22Rv1 (cell line): ENCODE data around the gene HRCT1.

Source experiments
- H3K27ac ChIP-seq: fragments of 450-650 bp; 2 replicates; pipeline ENCODE4 v1.5.1; 2017
- ZFX ChIP-seq: fragments of 450-650 bp; IDR thresholded peaks from 2 replicates; pipeline ENCODE4 v1.6.1; 2017; ENCODE audit warnings: antibody characterized with exemption, borderline replicate concordance
- TF ChIP-seq, protein P1 (sequence below): fragments of 450-650 bp; IDR thresholded peaks from 2 replicates; pipeline ENCODE4 v1.5.1; 2017; ENCODE audit warnings: mild to moderate bottlenecking

Gene HRCT1

DNA sequence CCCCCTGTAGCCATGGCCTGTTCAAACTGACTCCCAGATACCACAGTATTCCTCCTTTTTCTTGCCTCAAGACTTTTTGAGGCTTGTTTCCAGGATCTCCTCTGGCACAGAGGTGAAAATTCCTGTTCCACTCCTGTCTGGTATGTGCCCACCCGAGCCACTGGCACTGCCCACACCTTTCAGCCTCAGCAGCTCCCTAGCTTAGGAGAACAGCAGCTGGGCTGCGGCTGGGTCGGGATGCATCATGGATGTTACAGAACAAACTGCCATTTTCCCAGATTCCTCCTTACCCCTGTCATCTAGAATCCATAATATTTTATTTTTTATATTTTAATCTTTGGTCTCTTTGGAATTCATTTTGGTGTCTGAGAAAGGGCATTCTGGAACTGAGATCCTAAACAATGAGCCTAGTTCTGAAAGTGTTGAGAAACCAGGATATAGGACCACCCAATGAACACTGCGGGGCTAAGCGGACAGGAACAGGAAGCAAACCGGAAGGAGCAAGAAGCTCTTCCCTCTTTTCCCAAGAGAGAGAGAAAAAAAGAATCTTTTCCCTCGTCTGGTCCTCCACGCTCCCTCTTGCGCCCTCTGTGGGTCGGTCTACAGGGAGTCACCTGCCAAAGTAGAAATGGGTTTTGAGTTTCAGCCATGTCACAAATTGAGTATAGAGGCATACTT, 39.5 kb downstream of the HRCT1 start:
- TF ChIP-seq ZFX, result no peak
- TF ChIP-seq, protein P1, sequence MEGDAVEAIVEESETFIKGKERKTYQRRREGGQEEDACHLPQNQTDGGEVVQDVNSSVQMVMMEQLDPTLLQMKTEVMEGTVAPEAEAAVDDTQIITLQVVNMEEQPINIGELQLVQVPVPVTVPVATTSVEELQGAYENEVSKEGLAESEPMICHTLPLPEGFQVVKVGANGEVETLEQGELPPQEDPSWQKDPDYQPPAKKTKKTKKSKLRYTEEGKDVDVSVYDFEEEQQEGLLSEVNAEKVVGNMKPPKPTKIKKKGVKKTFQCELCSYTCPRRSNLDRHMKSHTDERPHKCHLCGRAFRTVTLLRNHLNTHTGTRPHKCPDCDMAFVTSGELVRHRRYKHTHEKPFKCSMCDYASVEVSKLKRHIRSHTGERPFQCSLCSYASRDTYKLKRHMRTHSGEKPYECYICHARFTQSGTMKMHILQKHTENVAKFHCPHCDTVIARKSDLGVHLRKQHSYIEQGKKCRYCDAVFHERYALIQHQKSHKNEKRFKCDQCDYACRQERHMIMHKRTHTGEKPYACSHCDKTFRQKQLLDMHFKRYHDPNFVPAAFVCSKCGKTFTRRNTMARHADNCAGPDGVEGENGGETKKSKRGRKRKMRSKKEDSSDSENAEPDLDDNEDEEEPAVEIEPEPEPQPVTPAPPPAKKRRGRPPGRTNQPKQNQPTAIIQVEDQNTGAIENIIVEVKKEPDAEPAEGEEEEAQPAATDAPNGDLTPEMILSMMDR, result peak; percentile 94
- H3K27ac ChIP-seq, result no peak overlapping the region

GRCh38 chr9:35948451-35948850, 42.4 kb downstream of the HRCT1 start:
- H3K27ac ChIP-seq, result no peak overlapping the region
- TF ChIP-seq ZFX, result no peak
- TF ChIP-seq, protein P1, result no peak

DNA sequence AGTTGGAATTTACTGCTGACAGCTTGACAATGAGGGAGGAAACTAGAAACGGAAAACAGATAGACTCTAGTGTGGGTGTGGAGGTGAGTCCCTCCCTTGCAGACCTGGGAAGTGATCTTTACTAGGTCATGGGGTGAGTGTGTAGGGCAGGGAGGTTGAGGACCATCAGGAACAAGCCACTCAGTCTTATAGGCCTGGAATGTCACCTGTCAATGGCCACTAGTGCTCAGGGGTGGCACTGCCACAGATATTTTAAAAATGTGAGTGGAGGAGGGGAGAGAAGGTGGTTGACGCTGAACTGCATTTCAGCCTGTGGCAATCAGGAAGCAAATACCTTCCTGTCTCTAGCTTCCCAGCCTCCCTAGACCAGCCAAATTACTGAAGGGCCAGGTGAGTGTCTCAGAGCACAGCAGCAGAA, 42.9 kb downstream of the HRCT1 start:
- no peak overlapping the region for H3K27ac ChIP-seq

DNA sequence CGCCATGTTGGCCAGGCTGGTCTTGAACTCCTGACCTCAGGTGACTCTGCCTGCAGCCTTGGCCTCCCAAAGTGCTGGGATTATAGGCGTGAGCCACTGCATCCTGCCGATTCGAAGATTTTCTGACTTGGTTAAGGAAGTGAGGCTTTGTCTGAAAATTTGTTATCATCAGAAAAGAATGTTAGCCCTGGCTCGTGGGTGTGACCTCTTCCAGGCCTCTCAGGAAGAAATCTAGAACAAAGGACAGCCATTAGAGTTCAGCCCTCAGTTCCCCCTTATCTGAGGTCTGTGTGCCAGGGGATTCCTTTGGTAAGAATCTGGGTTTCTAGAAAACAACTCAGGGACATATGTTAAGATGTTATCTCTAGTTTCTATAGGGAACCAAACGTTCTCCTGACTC, 45.7 kb downstream of the HRCT1 start:
- no peak for TF ChIP-seq ZFX
- TF ChIP-seq, protein P1, result no peak
- no peak overlapping the region for H3K27ac ChIP-seq

More for the DNA sequence above, 42.9 kb downstream of the HRCT1 start:
- TF ChIP-seq, protein P1, result no peak
- no peak for TF ChIP-seq ZFX

- TF ChIP-seq ZFX, result no peak
- TF ChIP-seq, protein P1, result no peak
- H3K27ac ChIP-seq, result no peak overlapping the region
These were observed 46.7 kb downstream of the HRCT1 start for GRCh38 chr9:35952526-35953191.

DNA sequence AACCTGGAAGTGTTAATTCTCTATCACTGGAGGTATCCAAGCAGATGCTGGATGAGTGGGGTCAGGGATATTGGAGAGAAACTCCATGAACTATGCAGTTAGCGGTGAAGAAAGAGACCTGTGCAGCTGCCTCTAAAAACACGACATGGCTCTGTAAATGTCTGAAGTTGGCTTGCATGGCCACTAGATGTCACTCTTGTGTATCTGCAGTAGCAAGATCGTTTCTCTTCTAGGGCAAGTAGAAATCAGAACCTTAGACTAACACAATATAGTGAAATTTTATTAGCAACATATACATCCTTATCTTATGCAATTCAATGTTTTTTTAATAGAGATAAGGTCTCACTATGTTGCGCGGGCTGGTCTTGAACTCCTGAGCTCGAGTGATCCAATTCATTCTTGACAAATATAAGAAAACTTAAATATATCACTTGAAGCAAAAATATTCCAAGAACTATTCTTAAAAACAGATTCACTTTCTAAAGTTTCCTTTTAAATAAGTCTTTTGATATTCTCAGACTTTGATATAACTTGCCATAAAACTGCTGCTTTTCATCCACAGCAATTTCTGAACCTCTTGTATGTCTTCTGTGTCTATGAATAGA, 49.0 kb downstream of the HRCT1 start:
- TF ChIP-seq ZFX, result no peak
- TF ChIP-seq, protein P1, result peak; percentile 94
- H3K27ac ChIP-seq, result no peak overlapping the region

GRCh38 chr9:35956651-35957050, 50.6 kb downstream of the HRCT1 start:
- TF ChIP-seq ZFX, result no peak
- TF ChIP-seq, protein P1, result no peak

More at GRCh38 chr9:35956651-35957050, 50.6 kb downstream of the HRCT1 start:
- no peak overlapping the region for H3K27ac ChIP-seq
